IPS DF 4.7 (cell line): ENCODE measurements around the gene CCDC63.

ENCODE experiments used
- DNase-seq: peaks from one replicate; pipeline ENCODE4 v3.0.0-alpha.2; 2013; ENCODE audit warnings: low spot score; ENCODE audit errors: extremely low read depth

CCDC63 gene

GRCh38 chr12:110846615-110847566 lies at the start of gene CCDC63:
Gene CCDC63, plus strand, starts transcription at chr12:110846987. Its CDS starts 5,968 bp downstream, at chr12:110852955.
- DNase-seq: no peak

- no peak for DNase-seq
Measured at GRCh38 chr12:110798461-110798860, 48.3 kb upstream of the CCDC63 start.

GRCh38 chr12:110802489-110802888 lies 44.3 kb upstream of the CCDC63 start:
- DNase-seq: no peak

GRCh38 chr12:110804406-110804805 lies 42.4 kb upstream of the CCDC63 start:
- DNase-seq: no peak

- DNase-seq: no peak
Measured at GRCh38 chr12:110807640-110808039, 39.1 kb upstream of the CCDC63 start.

- no peak for DNase-seq
Measured at GRCh38 chr12:110809149-110809548, 37.6 kb upstream of the CCDC63 start.

- DNase-seq: no peak
Measured at GRCh38 chr12:110811972-110812371, 34.8 kb upstream of the CCDC63 start.

GRCh38 chr12:110813285-110813684 lies 33.5 kb upstream of the CCDC63 start:
- no peak for DNase-seq

- DNase-seq: no peak
Measured at GRCh38 chr12:110813756-110814155, 33.0 kb upstream of the CCDC63 start.

GRCh38 chr12:110816248-110816647 lies 30.5 kb upstream of the CCDC63 start:
- DNase-seq: no peak

GRCh38 chr12:110816779-110817178 lies 30.0 kb upstream of the CCDC63 start:
- no peak for DNase-seq

GRCh38 chr12:110818511-110818910 lies 28.3 kb upstream of the CCDC63 start:
- DNase-seq: no peak

- no peak for DNase-seq
Measured at GRCh38 chr12:110819150-110819549, 27.6 kb upstream of the CCDC63 start.

GRCh38 chr12:110819646-110820045 lies 27.1 kb upstream of the CCDC63 start:
- DNase-seq: no peak

GRCh38 chr12:110821917-110822316 lies 24.9 kb upstream of the CCDC63 start:
- no peak for DNase-seq

- no peak for DNase-seq
Measured at GRCh38 chr12:110822821-110823415, 23.9 kb upstream of the CCDC63 start.

- no peak for DNase-seq
Measured at GRCh38 chr12:110824342-110824741, 22.4 kb upstream of the CCDC63 start.

GRCh38 chr12:110825530-110825929 lies 21.3 kb upstream of the CCDC63 start:
- DNase-seq: no peak

- peak; percentile 93 for DNase-seq
Measured at GRCh38 chr12:110826592-110827200, 20.1 kb upstream of the CCDC63 start.

GRCh38 chr12:110829308-110829707 lies 17.5 kb upstream of the CCDC63 start:
- DNase-seq: no peak

GRCh38 chr12:110836291-110836690 lies 10.5 kb upstream of the CCDC63 start:
- no peak for DNase-seq

- DNase-seq: no peak
Measured at GRCh38 chr12:110841007-110841406, 5.8 kb upstream of the CCDC63 start.
